H7 (cell line): ENCODE results near the gene IGSF9B. TPM values are rescaled to one million over a fixed set of nuclear protein-coding genes. Genes with fewer than 3 reads are reported as not detected.

ENCODE experiments used
- DNase-seq: peaks from one replicate; pipeline ENCODE4 v3.0.0; 2012
- H3K27me3 ChIP-seq: 2 replicates; pipeline ENCODE4 v1.6.0; 2011; ENCODE audit warnings: mild to moderate bottlenecking, low read length; ENCODE audit not compliant: control insufficient read depth, insufficient read depth
- H3K36me3 ChIP-seq: replicated peaks from 2 replicates; pipeline ENCODE4 v1.5.1; 2011; ENCODE audit warnings: low read length; ENCODE audit not compliant: control insufficient read depth, insufficient read depth
- H3K4me3 ChIP-seq: 2 replicates; pipeline ENCODE4 v1.5.1; 2011; ENCODE audit warnings: low read depth, mild to moderate bottlenecking, control low read depth, low read length, moderate library complexity; ENCODE audit not compliant: insufficient read depth
- total RNA-seq: library from RNA; depleted of rRNA; stranded (reverse); fragments of >200 nt; shearing (Covaris generic); gene quantifications from 2 replicates; pipeline ENCODE4 v1.2.3, GENCODE V29; 2014

Gene IGSF9B
- total RNA-seq, 1 experiment from 2014 or later, result 6.1 TPM

- DNase-seq, result peak; percentile 79
- Histone ChIP-seq H3K4me3 (no peak overlapping the region), H3K36me3 (peaks cover 2% of the 10 kb centered on the region; the same call in 1 of the 2 replicates), H3K27me3 (no peaks in the 10 kb centered on the region)
Observed at GRCh38 chr11:133895061-133895479, 61.7 kb downstream of the IGSF9B start.

- Histone ChIP-seq H3K27me3 (no peaks in the 10 kb centered on the region), H3K36me3 (0 out of 2 replicates have a peak, but pooled peaks cover 1% of the 10 kb centered on the region), H3K4me3 (no peak overlapping the region)
- DNase-seq, result peak; percentile 12
Observed at GRCh38 chr11:133893381-133893780, 63.4 kb downstream of the IGSF9B start.

- no peak overlapping the region for H3K4me3 ChIP-seq
- H3K36me3 ChIP-seq, result 0 out of 2 replicates have a peak, but pooled peaks cover 1% of the 10 kb centered on the region
- DNase-seq, result no peak
- no peaks in the 10 kb centered on the region for H3K27me3 ChIP-seq
Observed at GRCh38 chr11:133892584-133893380, 64.0 kb downstream of the IGSF9B start.

- no peaks in the 10 kb centered on the region for H3K36me3 ChIP-seq
- DNase-seq, result no peak
- no peak overlapping the region for H3K4me3 ChIP-seq
- H3K27me3 ChIP-seq, result no peaks in the 10 kb centered on the region
Observed at GRCh38 chr11:133892126-133892525, 64.6 kb downstream of the IGSF9B start.

- DNase-seq, result peak; percentile 4
- Histone ChIP-seq H3K4me3 (no peak overlapping the region), H3K27me3 (no peaks in the 10 kb centered on the region), H3K36me3 (no peaks in the 10 kb centered on the region)
Observed at GRCh38 chr11:133889893-133890292, 66.9 kb downstream of the IGSF9B start.

GRCh38 chr11:133889188-133889587 lies 67.6 kb downstream of the IGSF9B start:
- no peak for DNase-seq
- Histone ChIP-seq H3K27me3 (no peaks in the 10 kb centered on the region), H3K36me3 (no peaks in the 10 kb centered on the region), H3K4me3 (no peak overlapping the region)

- H3K36me3 ChIP-seq, result no peaks in the 10 kb centered on the region
- H3K27me3 ChIP-seq, result no peaks in the 10 kb centered on the region
- H3K4me3 ChIP-seq, result no peak overlapping the region
- no peak for DNase-seq
Observed at GRCh38 chr11:133887692-133888332, 69.0 kb downstream of the IGSF9B start.

GRCh38 chr11:133886029-133886428 lies 70.7 kb downstream of the IGSF9B start:
- DNase-seq, result no peak
- Histone ChIP-seq H3K36me3 (no peaks in the 10 kb centered on the region), H3K27me3 (no peaks in the 10 kb centered on the region), H3K4me3 (no peak overlapping the region)

GRCh38 chr11:133872160-133872559 lies 84.6 kb downstream of the IGSF9B start:
- H3K36me3 ChIP-seq, result no peaks in the 10 kb centered on the region

GRCh38 chr11:133867456-133867855 lies 89.3 kb downstream of the IGSF9B start:
- Histone ChIP-seq H3K36me3 (no peaks in the 10 kb centered on the region), H3K27me3 (no peaks in the 10 kb centered on the region), H3K4me3 (no peak overlapping the region)
- DNase-seq, result no peak

More at GRCh38 chr11:133872160-133872559, 84.6 kb downstream of the IGSF9B start:
- no peak overlapping the region for H3K4me3 ChIP-seq
- H3K27me3 ChIP-seq, result no peaks in the 10 kb centered on the region
- DNase-seq, result no peak

GRCh38 chr11:133865466-133865865 lies 91.3 kb downstream of the IGSF9B start:
- no peak for DNase-seq
- Histone ChIP-seq H3K27me3 (no peaks in the 10 kb centered on the region), H3K36me3 (no peaks in the 10 kb centered on the region), H3K4me3 (no peak overlapping the region)

GRCh38 chr11:133864756-133865155 lies 92.0 kb downstream of the IGSF9B start:
- Histone ChIP-seq H3K36me3 (no peaks in the 10 kb centered on the region), H3K4me3 (no peak overlapping the region), H3K27me3 (no peaks in the 10 kb centered on the region)
- DNase-seq, result no peak

GRCh38 chr11:133860151-133860550 lies 96.6 kb downstream of the IGSF9B start:
- DNase-seq, result no peak

More at GRCh38 chr11:133860151-133860550, 96.6 kb downstream of the IGSF9B start:
- H3K36me3 ChIP-seq, result no peaks in the 10 kb centered on the region
- no peaks in the 10 kb centered on the region for H3K27me3 ChIP-seq
- no peak overlapping the region for H3K4me3 ChIP-seq
